NCI-H526 treated with DMSO at 0.1 percent for 48 hours (cell line): ENCODE data around the gene EIF2S3.
"Not testable (repeated sequence)": the region's sequence is repeated elsewhere in the genome, so short reads cannot be mapped to it uniquely, and the experiment has no call there.

Experiments
- DNase-seq: peaks from one replicate; lab custom pipeline; 2025; lab: John Stamatoyannopoulos, UW

EIF2S3 gene

GRCh38 chrX:24050522-24051318, 4.0 kb upstream of the EIF2S3 start:
- not testable (repeated sequence) for DNase-seq

- no peak for DNase-seq
These were observed 244 bp downstream of the EIF2S3 start for GRCh38 chrX:24055043-24055356.

- no peak for DNase-seq
These were observed 8.7 kb downstream of the EIF2S3 start for GRCh38 chrX:24063488-24063887.

DNA sequence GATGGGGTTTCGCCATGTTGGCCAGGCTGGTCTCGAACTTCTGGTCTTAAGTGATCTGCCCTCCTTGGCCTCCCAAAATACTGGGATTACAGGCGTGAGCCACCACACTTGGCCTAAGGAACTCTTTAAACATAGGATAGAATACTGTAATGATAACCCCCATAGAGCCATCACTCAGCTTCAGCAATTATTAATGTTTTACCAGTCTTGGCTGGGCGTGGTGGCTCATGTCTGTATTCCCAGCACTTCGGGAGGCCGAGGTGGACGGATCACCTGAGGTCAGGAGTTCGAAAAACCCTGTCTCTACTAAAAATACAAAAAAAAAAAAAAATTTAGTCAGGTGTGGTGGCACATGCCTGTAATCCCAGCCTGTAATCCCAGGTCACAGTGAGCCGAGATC, 15.1 kb downstream of the EIF2S3 start:
- no peak for DNase-seq

GRCh38 chrX:24079411-24079810, 24.7 kb downstream of the EIF2S3 start:
- DNase-seq, result no peak

DNA sequence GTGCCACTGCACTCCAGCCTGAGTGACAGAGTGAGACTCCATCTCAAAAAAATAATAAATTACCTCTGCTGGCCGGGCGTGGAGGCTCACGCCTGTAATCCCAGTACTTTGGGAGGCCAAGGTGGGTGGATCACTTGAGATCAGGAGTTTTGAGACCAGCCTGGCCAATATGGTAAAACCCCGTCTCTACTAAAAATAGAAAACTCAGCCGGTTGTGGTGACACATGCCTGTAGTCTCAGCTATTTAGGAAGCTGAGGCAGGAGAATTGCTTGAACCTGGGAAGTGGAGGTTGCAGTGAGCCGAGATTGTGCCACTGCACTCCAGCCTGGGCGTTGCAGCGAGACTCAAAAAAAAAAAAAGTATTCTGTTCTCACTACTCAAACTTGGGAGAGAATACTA, 25.5 kb downstream of the EIF2S3 start:
- DNase-seq, result not testable (repeated sequence)

DNA sequence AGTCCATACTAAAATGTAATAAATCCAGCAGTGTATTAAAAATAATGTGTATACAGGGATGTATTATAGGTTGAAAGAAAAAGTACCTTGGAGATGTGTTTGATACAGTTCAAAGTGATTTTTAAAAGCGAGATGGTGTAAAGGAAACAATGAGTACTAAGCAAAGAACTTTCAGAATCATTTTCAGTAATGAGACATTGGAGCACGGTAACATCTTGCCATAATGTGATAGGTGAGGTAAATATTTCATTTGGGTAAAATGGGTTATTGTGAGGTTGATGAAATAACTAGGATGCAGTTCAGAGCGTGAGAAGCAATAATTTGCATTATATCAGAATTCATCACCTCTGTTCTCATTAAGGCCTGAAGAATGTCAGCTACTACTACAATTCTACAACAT, 25.9 kb downstream of the EIF2S3 start:
- no peak for DNase-seq

GRCh38 chrX:24081661-24082154, 27.0 kb downstream of the EIF2S3 start:
- DNase-seq, result peak; percentile 10

- no peak for DNase-seq
These were observed 27.7 kb downstream of the EIF2S3 start for GRCh38 chrX:24082447-24082846.

GRCh38 chrX:24085101-24085500, 30.3 kb downstream of the EIF2S3 start:
- no peak for DNase-seq

GRCh38 chrX:24090300-24091200, 35.8 kb downstream of the EIF2S3 start:
- DNase-seq, result no peak

DNA sequence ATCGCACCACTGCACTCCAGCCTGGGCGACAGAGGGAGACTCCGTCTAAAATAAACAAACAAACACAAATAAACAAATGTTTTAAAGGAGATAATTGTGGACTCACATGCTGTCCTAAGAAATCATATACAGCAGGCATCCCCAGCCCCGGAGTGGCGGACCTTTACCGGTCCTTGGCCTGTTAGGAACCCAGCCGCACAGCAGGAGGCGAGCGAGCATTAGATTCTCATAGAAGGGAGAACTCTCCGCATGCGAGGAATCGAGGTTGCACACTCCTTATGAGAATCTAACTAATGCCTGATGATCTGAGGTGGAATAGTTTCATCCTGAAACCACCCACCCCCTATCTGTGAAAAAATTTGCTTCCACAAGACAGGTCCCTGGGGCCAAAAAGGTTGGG, 39.0 kb downstream of the EIF2S3 start:
- no peak for DNase-seq

DNA sequence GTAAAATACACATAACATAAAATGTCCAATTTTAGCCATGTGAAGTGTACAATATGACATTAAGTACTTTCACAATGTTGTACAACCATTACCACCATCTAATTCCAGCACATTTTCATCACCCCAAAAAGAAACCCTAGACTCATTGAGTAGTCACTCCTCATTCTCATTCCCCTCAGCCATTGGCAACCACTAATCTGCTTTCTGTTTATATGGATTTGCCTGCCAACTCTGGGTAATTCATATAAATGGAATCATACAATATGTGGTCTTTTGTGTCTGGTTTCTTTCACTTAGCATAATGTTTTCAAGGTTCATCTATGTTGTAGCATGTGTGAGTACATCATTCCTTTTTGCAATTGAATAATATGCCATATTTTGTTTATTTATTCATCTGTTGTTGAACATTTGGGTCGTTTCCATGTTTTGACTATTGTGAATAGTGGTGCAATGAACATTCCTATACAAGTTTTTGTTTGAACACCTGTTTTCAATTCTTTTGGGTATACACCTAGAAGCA, 43.0 kb downstream of the EIF2S3 start:
- no peak for DNase-seq

- DNase-seq, result no peak
These were observed 44.2 kb downstream of the EIF2S3 start for GRCh38 chrX:24098932-24099331.

DNA sequence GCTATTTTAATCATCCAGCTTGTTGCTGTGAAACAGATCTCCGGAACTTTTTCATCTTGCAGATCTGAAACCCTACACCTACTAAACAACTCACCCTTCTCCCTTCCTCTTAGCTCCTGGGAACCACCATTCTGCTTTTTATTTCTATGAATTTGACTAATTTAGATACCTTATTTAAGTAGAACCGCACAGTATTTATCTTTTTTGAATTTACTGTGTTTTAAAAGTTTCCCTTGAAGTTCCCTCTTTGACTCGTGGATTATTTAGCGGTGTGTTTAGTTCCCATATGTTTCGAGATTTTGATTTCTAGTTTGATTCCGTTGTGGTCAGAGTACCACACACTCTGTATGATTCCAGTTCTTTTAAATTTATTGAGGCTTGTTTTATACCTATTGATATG, 44.6 kb downstream of the EIF2S3 start:
- DNase-seq, result no peak

DNA sequence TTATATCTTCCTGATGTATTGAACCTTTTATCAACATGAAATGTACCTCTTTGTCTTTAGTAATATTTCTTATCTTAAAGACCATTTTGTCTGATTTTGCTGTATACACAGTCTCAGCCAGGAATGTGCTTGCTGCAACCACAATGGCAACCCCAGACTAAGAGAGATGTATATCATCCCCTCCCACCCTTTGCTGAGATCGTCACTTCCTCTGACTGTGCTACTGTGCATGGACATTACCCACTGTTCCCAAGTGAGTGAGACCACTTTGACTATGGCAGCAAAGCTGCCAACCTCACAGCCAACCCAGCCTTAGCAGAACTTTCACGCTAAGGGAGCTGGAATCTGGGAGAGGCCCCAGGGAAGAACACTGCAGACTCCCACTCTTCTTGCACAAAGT, 46.0 kb downstream of the EIF2S3 start:
- DNase-seq, result no peak

DNA sequence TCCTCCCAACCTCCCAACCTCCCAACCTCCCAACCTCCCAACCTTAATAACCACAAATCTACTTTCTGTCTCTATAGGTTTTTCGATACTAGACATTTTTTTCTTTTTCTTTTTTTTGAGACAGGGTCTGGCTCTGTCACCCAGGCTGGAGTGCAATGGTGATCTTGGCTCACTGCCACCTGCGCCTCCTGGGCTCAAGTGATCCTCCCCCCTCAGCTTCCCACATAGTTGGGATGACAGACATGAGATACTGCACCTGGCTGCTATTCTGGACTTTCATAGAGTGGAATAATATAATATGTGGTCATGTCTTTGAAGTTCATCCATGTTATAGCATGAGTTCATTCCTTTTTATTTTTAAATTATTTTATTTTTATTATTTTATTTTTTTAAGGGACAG, 55.3 kb downstream of the EIF2S3 start:
- no peak for DNase-seq

GRCh38 chrX:24113181-24113580, 58.4 kb downstream of the EIF2S3 start:
- no peak for DNase-seq

DNA sequence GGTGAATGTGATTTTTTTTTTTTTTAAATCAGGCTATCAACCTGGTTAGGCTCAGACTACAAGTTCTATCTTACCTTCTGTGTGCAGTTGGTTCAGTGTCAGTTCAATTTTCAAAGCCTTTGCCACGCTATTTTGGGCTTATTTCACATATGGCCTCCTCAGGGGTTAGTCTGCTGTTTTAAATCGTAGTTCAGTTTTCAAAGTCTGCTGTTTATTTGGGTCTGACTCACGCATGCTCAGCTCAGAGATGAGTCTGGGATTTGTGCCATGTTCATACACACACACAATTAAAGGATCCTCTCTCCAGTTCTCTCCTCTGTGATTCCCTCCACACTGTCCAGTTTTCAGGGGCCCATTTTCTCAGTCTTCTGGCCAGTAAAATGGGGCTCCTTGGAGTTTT, 62.5 kb downstream of the EIF2S3 start:
- DNase-seq, result no peak

- DNase-seq, result no peak
These were observed 69.6 kb downstream of the EIF2S3 start for GRCh38 chrX:24124244-24124799.

DNA sequence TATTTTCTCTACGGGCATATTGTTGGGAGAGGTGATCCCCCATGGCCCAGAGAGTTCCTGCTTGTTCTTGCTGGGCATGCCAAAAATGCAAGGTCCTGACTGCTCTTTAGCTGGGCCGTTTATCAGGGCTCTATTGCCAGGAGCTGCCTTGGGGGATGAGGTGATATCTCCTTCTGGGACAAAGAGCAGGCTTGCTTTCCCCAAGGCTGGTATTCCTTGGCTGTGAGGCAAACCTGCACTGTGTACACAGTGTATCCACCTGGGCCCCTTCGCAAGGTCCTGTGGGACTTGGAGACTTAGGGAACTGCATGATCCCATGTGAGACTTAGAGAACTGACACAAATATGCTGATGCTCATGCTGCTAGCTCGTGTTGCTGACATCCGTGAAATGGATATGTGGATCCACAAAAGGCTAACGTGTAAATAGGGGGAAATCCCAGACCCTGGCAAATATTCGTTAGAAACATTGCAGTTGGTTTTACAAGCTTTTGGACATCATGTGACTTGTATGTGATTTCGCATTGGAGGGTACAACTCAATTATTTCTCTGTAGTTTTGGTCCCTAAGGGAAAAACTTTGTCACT, 70.4 kb downstream of the EIF2S3 start:
- DNase-seq, result no peak
